GM10266 (cell line): Measurements from ENCODE around the gene SUGP2.

Experiments used
- DNase-seq: peaks from one replicate; pipeline ENCODE4 v3.0.0; 2012; ENCODE audit errors: extremely low spot score
- TF ChIP-seq, protein P1 (sequence below): IDR thresholded peaks from 2 replicates; pipeline ENCODE4 v1.5.1; 2012; ENCODE audit warnings: mild to moderate bottlenecking, low read depth; ENCODE audit not compliant: control insufficient read depth, insufficient read depth; ENCODE audit errors: missing control alignments

Gene SUGP2

DNA sequence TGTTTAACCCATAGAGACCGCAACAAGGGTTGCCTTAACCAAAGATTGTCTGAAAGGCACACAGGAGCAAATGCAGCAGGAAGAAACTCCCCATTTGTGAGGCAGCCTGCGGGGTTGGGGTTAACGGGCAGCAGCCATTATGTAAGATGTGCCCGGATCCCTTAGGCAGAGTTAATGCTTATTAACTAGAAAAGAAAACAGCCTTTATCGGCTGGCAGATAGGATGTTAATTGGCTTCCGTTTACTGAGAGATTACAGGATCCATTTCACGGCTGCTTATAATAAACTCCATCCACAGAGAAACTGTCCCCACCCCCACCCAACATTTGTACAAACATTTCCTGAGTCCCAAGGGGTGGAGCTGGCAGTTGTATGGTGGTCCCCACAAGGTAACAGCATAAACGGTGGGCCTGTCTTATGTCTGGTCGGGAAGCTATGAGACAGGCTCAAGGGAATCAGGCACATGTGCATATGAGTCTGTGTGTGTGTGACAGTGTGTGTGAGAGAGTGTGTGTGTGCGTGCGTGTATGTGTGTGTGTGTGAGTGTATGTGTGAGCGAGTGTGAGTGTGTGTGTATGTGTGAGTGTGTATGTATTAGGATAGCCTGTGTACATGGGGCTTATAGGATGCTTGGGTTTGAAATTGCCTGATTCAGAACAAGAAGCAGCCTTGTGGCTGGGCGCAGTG lies 41.0 kb upstream of the SUGP2 start:
- no peak for DNase-seq
- TF ChIP-seq, protein P1, sequence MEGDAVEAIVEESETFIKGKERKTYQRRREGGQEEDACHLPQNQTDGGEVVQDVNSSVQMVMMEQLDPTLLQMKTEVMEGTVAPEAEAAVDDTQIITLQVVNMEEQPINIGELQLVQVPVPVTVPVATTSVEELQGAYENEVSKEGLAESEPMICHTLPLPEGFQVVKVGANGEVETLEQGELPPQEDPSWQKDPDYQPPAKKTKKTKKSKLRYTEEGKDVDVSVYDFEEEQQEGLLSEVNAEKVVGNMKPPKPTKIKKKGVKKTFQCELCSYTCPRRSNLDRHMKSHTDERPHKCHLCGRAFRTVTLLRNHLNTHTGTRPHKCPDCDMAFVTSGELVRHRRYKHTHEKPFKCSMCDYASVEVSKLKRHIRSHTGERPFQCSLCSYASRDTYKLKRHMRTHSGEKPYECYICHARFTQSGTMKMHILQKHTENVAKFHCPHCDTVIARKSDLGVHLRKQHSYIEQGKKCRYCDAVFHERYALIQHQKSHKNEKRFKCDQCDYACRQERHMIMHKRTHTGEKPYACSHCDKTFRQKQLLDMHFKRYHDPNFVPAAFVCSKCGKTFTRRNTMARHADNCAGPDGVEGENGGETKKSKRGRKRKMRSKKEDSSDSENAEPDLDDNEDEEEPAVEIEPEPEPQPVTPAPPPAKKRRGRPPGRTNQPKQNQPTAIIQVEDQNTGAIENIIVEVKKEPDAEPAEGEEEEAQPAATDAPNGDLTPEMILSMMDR, result no peak

DNA sequence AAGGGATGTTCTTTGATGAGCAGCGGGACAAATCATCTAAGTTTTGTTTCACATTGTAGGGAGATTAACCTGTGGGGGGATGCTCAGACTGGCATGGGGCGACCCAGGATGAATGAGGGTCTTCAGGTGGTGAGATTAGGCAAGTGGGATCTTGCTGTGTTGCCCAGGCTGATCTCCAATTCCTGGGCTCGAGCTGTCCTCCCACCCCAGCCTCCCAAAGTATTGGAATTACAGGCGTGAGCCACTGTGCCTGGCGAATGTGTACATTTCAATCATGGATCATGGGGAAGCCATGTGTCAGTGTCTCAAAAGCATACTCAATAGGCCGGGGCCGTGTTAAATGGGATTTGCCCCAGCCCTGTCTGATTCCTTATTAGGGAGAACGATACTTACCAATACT lies 38.6 kb upstream of the SUGP2 start:
- no peak for DNase-seq
- TF ChIP-seq, protein P1, result no peak

DNA sequence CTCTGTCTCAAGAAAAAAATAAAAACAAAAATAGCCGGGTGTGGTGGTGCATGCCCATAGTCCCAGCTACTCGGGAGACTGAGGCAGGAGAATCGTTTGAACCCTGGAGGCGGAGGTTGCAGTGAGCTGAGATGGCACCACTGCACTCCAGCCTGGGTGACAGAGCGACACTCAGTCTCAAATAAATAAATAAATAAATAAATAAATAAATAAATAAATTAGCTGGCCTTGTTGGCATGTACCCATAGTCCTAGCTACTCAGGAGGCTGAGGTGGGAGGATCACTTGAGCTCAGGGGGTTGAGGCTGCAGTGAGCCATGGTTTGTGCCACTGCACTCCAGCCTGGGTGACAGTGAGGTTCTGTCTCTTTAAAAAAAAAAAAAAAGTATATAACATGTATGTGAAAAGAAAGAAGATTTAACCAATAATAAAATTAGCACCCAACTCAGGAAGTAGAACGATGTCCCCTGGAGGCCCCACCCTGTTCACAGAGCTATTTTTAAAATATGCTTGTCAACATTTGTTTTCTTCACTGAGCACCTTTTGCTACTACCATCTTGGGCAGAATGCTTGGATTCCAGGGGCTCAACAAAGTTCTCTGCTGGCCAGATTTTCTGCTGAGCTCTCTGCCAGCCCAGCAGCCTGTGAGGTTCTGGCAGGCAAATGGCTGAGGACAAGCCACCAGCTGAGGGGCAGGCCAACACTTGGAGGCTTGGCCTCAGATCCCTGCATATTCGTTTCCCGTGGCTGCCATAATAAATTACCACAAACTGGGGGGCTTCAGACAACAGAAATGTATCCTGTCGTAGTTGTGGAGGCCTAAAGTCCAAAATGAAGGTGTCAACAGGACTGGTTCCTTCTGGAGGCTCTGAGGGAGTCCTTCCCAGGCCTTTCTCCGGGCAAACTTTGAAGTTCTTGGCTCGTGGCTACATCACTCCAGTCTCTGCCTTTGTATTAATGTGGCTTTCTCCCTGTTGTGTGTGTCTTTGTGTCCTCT lies 35.6 kb upstream of the SUGP2 start:
- TF ChIP-seq, protein P1, result no peak
- peak; percentile 38 for DNase-seq

DNA sequence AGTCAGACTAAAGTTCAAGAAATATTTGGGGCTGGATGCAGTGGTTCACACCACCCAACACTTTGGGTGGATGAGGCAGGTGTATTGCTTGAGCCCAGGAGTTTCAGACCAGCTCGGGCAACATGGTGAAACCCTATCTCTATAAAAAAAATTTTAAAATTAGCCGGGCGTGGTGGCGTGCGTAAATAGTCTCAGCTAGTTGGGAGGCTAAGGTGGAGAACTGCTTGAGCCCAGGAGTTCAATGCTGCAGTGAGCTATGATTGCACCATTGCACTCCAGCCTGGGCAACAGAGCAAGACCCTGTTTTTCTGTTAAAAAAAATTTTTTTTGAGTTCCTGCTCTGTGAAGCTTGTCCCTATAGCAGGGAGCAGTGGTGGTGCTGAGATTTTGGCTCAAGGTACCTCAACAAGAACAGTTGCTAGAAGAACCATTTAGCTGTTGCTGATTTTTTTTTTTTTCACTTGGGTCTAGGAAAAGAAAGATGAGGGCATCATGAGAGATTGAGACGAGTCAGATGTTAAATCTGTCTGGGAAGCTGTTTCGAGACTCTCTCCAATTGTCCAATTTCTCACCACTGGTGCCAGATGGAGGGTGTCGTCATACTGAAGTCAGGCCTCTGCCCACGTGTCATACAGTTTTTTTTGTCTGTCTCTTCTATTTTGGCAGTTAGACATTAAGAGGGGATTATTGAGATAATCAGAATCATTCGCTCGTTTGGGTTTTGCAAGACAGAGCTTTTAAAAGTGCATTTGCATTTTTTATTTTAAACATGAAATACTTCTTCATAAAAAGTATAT lies 34.2 kb upstream of the SUGP2 start:
- DNase-seq, result no peak
- TF ChIP-seq, protein P1, result no peak

DNA sequence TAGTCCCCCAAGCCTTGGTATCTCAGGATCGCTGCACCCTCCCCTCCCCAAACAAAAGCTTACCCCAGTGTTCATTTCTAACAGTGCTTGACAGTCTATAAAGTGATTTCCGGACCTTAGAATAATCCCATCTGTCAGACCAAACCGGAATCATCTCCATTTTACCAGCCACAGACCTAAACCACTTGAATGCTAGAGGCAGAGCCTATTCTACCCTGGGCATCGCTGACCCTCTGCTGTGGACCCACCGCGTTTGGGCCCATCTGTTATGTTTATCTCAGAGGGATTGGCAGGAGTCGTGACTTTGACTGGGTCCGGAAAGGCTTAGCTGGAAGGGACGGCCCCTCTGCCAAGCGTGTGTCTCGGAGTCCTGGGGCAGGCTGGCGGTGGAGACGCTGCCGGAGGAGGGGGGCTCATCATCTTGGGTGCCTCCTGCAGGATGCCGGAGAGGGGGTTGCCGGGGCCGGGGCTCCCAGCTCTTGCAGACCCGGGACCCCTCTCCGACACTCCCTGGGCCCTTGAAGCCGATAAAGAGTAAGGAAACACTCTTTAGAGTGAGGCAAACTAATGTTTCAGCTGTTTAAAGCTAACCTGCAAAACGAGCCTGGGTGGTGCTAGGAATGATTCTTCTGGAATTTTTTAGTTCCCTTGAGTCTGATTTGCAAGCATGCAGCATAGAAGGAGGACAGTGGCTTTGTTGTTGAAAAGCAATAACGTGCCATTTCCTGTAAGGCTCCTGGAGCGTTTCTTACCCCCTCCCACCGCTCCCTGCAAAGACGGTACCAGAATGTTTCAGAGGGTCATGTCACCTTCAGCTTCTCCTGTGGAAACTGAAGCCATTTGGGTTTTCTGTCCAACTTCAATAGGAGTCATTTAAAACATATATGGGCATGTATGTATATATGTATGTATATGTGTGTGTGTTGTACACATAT lies 31.8 kb upstream of the SUGP2 start:
- DNase-seq, result peak; percentile 39
- TF ChIP-seq, protein P1, result no peak

DNA sequence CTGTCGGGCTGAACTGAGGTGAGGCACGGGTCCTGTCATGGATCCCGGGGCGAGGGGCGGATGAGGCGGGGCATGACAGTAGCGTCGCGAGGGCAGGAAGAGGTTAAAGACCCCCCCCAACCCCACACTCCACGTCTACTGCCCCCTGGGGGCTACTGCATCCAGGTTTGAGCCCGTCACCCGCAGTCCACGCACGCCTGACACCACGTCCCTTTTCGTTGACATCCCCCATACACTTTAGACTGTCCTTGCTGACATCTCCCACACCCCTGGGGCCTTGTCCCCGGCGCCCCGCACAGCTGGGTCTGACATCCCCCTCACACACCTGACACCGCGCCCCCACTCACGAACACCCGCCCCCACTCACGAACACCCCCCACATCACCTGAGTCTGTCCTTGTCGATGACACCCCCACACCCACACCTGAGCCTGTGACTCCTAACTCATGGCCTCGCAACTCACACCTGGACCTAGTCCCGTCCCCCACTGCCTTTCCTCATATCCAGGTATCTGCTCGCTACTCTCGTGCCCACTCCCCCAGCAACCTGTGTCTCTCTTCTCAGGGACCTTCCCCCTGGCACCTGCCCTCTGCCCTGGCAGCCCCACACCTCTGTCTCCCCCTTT lies 30.9 kb upstream of the SUGP2 start:
- no peak for DNase-seq
- TF ChIP-seq, protein P1, result peak; percentile 22
